Sigmoid colon (tissue), 3 donors: ENCODE measurements around the gene CCDC33.

Experiments
- CTCF ChIP-seq, 4 experiments: fragments of 450-650 bp in 3 of 4; fragments of 200-600 bp in 1 of 4; IDR thresholded peaks; one replicate each; pipeline ENCODE4 v1.5.1; 2016 to 2019; ENCODE audit warnings: antibody characterized with exemption in 4 of 4, mild to moderate bottlenecking in 3 of 4, moderate library complexity in 2 of 4
- POLR2A ChIP-seq, 2 donors: fragments of 450-650 bp; IDR thresholded peaks; one replicate each; pipeline ENCODE4 v1.6.1; 2016; ENCODE audit warnings: antibody characterized with exemption in 2 of 2, mild to moderate bottlenecking in 2 of 2, moderate library complexity in 2 of 2

GRCh38 chr15:74229686-74230085 is 6.4 kb upstream of the CCDC33 start:
- TF ChIP-seq CTCF (IDR thresholded peaks at IDR 0.05) (no peak), POLR2A (IDR thresholded peaks at IDR 0.05) (no peak)
